ENCODE results near the gene GCA. TPM values are rescaled to one million over a fixed set of nuclear protein-coding genes. Genes with fewer than 3 reads are reported as not detected.

Gene GCA
- polyA plus RNA-seq, 1 donor from 2014 or later = 52.4 TPM

DNA sequence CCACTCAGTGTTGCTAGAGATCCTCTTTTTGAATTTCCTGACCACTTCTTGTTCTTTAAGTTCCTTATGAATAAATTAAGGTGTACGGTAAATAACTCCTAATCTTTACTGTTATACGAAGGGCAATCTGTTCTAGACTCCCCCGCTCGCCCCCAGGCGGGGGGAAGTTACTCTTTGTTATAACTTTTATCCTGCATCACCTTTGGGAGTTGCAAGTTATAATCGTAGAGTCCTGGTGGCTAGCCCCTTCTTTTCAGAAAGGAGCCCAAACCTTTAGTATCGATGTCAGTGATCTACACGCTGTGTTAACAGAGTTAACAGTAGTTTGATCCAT lies 652 bp downstream of the GCA start:
- Mint-ChIP-seq H3K4me1 (peaks cover 12 to 25% (median 13%) of the 10 kb centered on the region in 3 donors), H3K36me3 (no peaks in the 10 kb centered on the region), H3K27ac (peak overlapping the region; percentile 83 to 92 (median 84)), H3K9me3 (no peaks in the 10 kb centered on the region), H3K4me3 (peak overlapping the region; percentile 90 to 99 (median 93)), H3K27me3 (no peaks in the 10 kb centered on the region)

DNA sequence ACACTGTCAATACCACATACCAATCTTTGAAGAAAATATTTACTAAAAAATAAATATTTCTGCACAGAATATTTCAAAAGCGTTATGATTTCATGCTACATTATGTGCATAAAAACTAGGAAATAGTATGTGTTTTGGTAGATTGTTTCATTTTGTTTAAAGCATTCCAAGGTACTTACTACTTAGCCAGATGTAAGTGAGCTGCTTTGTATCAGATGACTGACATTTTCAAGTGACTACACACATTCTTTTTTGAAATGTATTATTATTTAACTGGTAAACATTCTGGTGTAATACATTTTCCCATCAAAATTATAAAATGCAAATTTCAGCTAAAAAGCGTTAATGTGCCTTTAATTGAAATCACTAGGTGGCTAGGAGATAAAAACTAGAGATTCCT lies 21.5 kb downstream of the GCA start:
- Mint-ChIP-seq H3K4me3 (no peak overlapping the region), H3K36me3 (peaks cover 5% of the 10 kb centered on the region), H3K27ac (no peak overlapping the region), H3K27me3 (no peaks in the 10 kb centered on the region), H3K4me1 (no peaks in the 10 kb centered on the region), H3K9me3 (no peaks in the 10 kb centered on the region)

DNA sequence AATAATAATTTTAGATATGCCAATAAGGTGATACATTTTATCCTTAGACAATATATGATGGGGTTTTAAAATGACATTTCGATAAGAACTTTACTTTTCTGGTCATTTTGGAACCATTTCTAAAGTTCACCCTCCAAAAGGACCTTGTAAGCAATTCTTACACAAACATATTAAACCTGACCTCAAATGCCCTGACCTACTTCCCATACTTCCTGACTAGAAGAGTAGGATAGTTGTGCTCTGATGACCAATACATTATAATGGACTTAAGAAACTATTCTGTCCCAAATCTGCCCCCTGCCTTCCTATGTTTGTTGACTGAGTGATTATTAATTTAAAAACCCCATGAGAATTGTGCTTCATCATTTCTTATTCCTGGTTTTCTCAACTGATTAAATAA lies 24.6 kb downstream of the GCA start:
- no peaks in the 10 kb centered on the region for H3K9me3 Mint-ChIP-seq
- H3K4me1 Mint-ChIP-seq = no peaks in the 10 kb centered on the region
- H3K36me3 Mint-ChIP-seq = no peaks in the 10 kb centered on the region
- no peak overlapping the region for H3K27ac Mint-ChIP-seq
- H3K4me3 Mint-ChIP-seq = no peak overlapping the region
- H3K27me3 Mint-ChIP-seq = no peaks in the 10 kb centered on the region

DNA sequence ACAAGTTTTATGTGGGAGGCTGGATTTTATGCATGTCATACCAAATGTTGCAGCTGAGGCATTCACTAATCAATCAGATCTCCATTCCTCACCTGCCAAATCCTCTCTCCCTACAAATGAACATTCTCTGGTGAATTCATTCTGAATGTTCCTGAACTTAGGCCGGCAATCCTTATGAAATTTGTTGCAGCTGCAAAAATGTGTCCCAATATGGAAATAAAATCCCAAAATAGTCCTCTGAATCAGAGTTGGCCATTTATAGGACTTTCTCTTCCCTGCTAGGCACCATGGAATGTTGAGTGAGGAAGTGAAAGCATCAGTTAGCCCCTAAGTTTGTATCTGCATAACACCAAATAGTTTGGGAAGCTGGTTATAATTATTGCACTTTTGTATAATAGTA lies 25.6 kb downstream of the GCA start:
- H3K36me3 Mint-ChIP-seq = no peaks in the 10 kb centered on the region
- H3K27ac Mint-ChIP-seq = no peak overlapping the region
- H3K4me3 Mint-ChIP-seq = no peak overlapping the region
- no peaks in the 10 kb centered on the region for H3K9me3 Mint-ChIP-seq
- no peaks in the 10 kb centered on the region for H3K27me3 Mint-ChIP-seq
- no peaks in the 10 kb centered on the region for H3K4me1 Mint-ChIP-seq

DNA sequence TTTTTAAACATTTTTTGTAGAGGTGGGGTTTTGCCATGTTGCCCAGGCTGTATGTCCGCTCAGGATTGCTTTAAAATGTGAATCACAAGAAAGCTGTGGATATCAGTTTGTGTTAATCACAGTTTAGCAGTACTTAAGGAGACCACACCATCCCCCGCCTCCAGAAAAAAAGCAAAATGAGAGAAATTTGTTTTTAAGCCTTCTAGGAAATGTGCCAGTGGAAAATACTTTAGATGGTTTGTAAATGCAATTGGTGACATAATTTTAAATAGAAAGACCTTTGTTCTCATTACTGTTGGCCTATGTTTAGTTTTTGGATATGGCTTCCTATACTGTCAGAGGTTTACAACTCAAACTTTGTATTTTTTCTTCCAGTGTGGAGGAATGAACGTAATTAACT lies 27.0 kb downstream of the GCA start:
- no peak overlapping the region for H3K4me3 Mint-ChIP-seq
- no peaks in the 10 kb centered on the region for H3K36me3 Mint-ChIP-seq
- no peaks in the 10 kb centered on the region for H3K27me3 Mint-ChIP-seq
- H3K9me3 Mint-ChIP-seq = no peaks in the 10 kb centered on the region
- peaks cover 0 to under 1% (median 0%) of the 10 kb centered on the region in 3 donors for H3K4me1 Mint-ChIP-seq
- H3K27ac Mint-ChIP-seq = no peak overlapping the region

DNA sequence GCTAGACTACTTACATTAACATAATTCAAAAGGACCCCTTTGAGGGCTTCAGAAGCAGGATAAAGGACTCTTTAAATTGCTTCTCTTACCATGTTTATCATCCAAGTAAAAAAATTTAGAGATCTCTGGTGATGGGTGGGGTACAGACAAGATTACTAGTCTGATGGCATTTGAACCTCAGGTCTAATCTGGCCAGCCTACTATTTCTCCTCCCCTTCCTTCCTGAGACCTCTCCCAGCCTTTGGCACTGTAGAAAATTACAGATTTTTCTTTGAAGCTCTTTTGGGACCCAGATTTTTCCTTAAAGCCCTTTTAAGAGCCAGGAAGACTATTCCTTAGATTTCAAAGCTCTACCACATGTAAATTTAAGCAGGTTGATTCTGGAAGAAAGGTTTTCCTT lies 28.9 kb downstream of the GCA start:
- Mint-ChIP-seq H3K27me3 (no peaks in the 10 kb centered on the region), H3K4me1 (peaks cover 0 to 2% (median 0%) of the 10 kb centered on the region in 3 donors), H3K27ac (no peak overlapping the region), H3K9me3 (no peaks in the 10 kb centered on the region), H3K4me3 (no peak overlapping the region), H3K36me3 (no peaks in the 10 kb centered on the region)

DNA sequence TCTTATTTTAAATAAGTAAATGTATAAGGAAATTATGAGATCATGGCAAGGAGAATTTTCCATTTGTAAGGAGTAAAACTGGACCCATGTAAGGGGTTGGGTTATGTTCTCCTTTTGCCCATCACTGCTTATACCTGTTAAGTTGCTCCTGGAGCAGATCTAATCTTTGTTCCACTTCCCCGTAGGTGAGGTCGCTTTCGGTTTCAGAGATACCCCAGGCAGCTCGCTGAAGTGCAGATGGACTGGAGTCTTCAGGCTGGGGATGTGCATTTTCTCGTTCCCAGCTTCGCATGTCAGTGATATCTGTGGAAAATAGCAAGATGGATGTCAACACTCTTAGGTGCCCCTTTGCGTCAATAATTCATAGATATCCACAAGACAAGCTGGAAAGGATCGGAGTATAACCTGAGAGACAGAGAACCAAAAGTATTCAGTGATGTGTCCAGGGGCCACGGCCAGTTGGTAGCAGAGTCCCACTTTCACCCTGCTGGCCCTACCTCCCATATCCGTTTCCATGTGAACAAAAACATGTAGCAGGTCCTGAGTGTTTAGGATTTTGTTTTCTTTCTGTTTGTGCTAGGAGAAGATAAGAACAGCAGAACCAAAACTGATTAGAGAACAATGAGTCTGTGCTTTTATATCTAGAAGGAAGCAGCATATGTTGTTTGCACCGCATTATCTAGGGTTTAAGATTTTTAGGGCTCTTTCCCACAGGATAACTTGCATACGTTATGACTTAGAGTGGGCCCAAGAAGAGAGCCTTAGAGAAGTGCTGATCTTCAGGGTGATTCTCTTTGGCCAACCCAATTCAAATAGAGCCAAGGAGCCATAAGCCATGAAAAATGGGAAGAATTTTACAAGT lies 36.0 kb downstream of the GCA start:
- Mint-ChIP-seq H3K36me3 (no peaks in the 10 kb centered on the region), H3K4me3 (peak overlapping the region in 1 of 4 donors; percentile 54), H3K4me1 (peaks cover 0 to 2% (median 2%) of the 10 kb centered on the region in 3 donors), H3K27me3 (peaks cover 4% of the 10 kb centered on the region), H3K9me3 (no peaks in the 10 kb centered on the region), H3K27ac (no peak overlapping the region)

DNA sequence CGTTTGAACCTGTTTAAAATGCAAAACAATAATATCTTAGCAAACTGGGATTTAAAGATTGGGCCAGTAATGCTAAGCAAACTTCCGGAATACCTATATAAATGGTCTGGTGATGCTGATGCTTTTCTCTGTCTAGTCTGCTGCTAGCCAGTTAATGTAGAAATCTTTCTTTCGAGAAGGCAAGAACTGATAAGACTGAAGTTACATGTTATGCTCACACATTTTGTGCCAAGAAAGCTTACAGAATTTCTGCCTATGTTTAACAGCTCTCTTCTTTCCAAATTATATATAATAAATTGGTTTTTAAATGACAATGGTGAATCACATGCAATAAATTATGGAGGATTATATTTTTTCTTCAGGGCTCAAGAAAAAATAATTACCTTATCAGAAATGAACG lies 37.9 kb downstream of the GCA start:
- Mint-ChIP-seq H3K27me3 (peaks cover 4% of the 10 kb centered on the region), H3K4me3 (no peak overlapping the region), H3K36me3 (no peaks in the 10 kb centered on the region), H3K4me1 (peaks cover 0 to 2% (median 0%) of the 10 kb centered on the region in 3 donors), H3K9me3 (no peaks in the 10 kb centered on the region), H3K27ac (no peak overlapping the region)

DNA sequence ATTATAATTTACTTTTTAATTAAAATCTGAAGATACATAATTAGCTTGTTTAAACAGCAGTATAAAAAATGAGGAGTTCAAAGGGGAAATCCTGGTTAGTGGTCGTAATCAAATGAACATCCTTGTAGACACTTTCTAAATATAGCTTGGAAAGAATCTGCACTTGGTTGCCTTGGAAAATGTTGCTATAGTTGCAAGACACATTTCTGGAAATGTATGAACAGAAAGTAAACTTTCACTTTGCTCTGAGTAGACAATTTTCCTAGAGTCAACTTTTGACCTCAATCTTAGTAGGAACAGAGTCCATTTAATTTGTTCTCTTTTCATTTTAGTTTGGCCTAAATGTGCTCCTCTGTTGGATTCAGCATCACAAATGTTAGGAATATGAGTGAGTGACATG lies 38.3 kb downstream of the GCA start:
- H3K4me3 Mint-ChIP-seq = no peak overlapping the region
- no peaks in the 10 kb centered on the region for H3K36me3 Mint-ChIP-seq
- H3K9me3 Mint-ChIP-seq = no peaks in the 10 kb centered on the region
- H3K4me1 Mint-ChIP-seq = peaks cover 0 to 2% (median 0%) of the 10 kb centered on the region in 3 donors
- no peak overlapping the region for H3K27ac Mint-ChIP-seq
- H3K27me3 Mint-ChIP-seq = peaks cover 4% of the 10 kb centered on the region

DNA sequence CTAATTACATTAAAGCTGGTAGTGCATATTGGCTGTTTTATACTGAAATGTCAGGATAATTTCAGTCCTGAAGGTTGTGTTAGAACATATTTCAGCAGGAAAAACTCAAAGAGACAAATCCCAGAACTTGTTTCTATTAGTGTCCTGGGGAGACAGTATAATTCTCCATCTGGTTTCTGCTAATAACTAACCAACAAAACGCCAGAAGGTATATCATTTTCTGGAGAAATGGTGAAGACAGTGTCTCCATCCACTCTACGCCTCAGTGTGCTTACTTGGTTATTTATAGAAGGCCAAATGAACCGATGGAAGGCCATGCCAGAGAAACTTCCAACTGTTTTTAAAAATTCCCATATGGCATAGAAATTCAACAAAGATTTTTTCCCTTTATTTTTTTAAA lies 41.6 kb downstream of the GCA start:
- Mint-ChIP-seq H3K27me3 (peaks cover 4% of the 10 kb centered on the region), H3K4me1 (no peaks in the 10 kb centered on the region), H3K9me3 (no peaks in the 10 kb centered on the region), H3K27ac (no peak overlapping the region), H3K36me3 (no peaks in the 10 kb centered on the region), H3K4me3 (no peak overlapping the region)

DNA sequence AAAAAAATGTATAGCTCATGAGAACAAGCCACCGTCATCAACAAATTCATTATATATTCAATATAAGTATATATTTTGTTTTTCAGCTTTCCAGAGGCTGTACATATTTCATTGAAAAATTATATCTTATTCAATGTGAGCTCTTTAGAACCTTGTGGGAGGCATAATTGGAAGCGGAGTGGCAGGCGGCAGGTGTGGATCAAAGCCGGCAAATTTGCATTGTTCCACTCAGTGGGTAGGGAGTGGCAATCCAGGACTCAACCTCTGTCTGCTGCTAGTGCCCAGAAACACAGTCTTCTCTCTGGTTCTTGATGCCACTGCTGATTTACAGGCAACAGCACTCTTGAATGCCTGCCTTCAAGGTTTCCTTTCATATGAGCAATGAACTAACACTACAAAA lies 46.9 kb downstream of the GCA start:
- Mint-ChIP-seq H3K9me3 (no peaks in the 10 kb centered on the region), H3K27ac (no peak overlapping the region), H3K4me1 (no peaks in the 10 kb centered on the region), H3K27me3 (no peaks in the 10 kb centered on the region), H3K4me3 (no peak overlapping the region), H3K36me3 (no peaks in the 10 kb centered on the region)

DNA sequence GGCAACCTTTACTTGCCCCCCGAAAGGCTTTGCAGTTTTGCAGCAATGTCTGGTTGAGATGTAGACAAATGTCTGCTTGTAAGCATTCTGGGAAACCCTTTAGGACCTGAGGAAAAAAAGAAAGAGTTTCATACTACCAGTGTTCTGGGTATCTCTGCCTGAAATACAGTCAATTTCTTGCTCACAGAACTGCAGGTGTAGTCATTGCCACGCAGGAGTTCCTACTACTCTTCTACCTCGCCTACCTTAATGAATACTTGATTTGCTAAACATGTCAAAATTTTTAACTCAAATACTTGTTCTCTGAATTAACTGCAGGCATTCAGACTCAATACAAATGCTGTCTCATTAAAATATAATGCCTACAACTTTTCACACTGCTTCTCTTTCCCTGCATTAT lies 56.4 kb downstream of the GCA start:
- Mint-ChIP-seq H3K36me3 (no peaks in the 10 kb centered on the region), H3K9me3 (no peaks in the 10 kb centered on the region)

DNA sequence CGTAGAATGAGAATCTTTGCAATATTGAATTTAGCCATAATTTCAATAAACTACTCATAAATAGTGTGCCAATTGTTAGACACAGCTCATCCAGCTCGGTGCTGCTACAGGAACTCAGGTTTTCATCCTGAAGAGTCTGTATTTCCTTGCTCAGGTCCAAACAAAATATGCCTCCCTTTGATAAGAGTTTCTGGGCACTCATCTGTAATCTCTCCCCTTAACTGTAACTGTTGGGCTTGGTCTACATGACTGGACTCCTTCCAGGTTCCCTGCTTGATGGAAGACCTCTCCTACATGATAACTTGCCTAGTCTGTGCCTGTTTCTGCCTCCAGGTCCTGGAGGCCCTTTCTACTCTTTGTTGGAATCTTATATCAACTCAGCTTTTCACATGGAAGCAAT lies 57.9 kb downstream of the GCA start:
- Mint-ChIP-seq H3K36me3 (no peaks in the 10 kb centered on the region), H3K4me3 (no peak overlapping the region), H3K27ac (no peak overlapping the region), H3K9me3 (no peaks in the 10 kb centered on the region), H3K27me3 (no peaks in the 10 kb centered on the region), H3K4me1 (no peaks in the 10 kb centered on the region)

More for the DNA sequence above, 56.4 kb downstream of the GCA start:
- H3K27ac Mint-ChIP-seq = no peak overlapping the region
- H3K27me3 Mint-ChIP-seq = no peaks in the 10 kb centered on the region
- H3K4me3 Mint-ChIP-seq = no peak overlapping the region
- H3K4me1 Mint-ChIP-seq = no peaks in the 10 kb centered on the region

DNA sequence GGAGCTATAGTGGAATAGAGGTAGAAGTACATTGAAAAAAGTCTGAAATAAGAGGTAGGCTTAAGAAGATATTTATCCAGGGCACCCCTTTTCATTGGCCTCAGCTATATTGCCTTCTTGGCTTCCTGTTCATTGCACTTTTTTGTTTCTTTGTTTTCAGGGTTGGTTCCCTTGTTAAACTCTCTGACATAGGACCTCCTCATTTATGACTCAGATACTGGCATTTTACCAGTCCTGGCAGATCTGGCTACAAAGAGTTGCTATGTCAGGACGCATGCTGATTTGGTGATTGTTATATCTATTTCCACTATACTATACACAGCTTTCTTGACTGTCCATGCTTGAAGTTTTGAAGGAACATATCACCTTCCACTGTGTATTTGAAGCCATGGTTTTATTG lies 60.0 kb downstream of the GCA start:
- no peak overlapping the region for H3K4me3 Mint-ChIP-seq
- H3K4me1 Mint-ChIP-seq = no peaks in the 10 kb centered on the region
- H3K27me3 Mint-ChIP-seq = peaks cover 3% of the 10 kb centered on the region
- H3K9me3 Mint-ChIP-seq = no peaks in the 10 kb centered on the region
- H3K36me3 Mint-ChIP-seq = no peaks in the 10 kb centered on the region
- no peak overlapping the region for H3K27ac Mint-ChIP-seq

Measured in IgD-negative memory B cell (primary cell).